CMK (cell line): Measurements from ENCODE around the gene RNF144B.
"Not testable (repeated sequence)": the region's sequence is repeated elsewhere in the genome, so short reads cannot be mapped to it uniquely, and the experiment has no call there.

Experiments
- DNase-seq: peaks from one replicate; pipeline ENCODE4 v3.0.0-alpha.2; 2010; ENCODE audit warnings: low read depth

RNF144B gene

DNA sequence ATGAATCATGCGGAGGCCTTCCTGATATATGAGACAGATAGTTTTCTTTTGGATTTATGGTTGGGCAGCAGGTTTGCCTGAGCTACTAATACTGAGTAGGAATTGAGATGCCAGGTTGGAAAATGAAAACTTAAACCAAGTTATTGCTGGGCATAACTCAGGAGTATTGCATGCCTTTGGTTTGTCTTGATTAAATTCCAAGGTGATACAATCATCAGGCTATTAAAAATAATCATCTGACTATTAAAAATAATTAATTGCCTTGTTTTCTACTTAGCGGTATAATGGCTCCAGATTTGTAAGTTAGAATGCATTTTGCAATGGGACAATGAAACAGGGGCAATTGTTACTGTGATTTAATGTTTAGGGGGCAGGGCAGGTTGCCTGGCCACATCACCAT is 15.5 kb upstream of the RNF144B start:
- no peak for DNase-seq

DNA sequence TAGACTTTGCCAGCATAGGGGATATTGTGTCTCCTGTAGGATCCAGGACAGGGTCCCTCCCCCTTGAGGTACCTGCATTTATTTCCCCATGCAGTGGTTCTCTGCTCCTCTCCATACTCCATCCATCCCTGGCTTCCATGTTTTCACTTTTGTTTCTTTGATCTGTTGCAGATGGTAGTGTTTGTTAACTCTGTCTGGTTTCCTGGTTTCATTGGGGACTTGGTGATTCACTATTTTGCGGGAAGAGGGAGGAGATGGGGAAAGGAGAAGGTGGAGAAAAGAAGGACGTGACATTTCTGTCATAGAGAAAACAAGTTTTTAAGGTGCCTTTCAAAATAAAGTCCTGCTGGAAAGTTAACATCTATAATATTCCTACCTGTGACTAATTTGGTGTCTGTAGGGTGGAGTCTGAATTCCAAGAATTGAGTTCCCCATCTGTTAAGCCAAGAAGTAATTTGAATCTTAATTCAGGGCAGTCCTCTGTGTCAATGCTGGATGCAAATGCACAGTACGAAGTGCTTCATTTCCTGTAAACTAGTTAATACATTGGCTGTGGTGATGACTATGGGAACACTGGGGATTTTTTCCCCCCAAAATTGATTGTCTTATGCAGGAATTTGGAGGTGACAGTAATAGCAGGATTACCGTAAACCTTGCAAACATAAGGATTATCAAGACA is 6.9 kb upstream of the RNF144B start:
- no peak for DNase-seq

GRCh38 chr6:18380851-18381250 is 6.3 kb upstream of the RNF144B start:
- DNase-seq = no peak

- no peak for DNase-seq
These were observed 3.7 kb upstream of the RNF144B start for GRCh38 chr6:18383441-18383840.

DNA sequence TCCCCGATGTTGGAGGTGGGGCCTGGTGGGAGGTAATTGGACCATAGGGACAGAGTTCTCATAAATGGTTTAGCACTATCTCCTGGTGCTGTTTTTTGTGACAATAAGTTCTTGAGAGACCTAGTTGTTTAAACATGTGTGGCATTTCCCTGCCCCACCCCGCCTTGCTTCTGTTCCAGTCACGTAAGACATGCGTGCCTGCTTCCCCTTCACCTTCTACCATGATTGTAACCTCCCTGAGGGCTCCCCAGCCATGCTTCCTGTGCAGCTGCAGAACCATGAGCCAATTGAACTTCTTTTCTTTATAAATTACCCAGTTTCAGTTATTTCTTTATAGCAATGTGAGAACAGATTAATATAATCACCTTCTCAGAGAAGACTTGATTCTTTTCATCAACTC is 2.5 kb upstream of the RNF144B start:
- no peak for DNase-seq

- DNase-seq = no peak
These were observed 713 bp upstream of the RNF144B start for GRCh38 chr6:18386298-18386976.

- peak; percentile 54 for DNase-seq
These were observed 1.1 kb downstream of the RNF144B start for GRCh38 chr6:18388271-18388670.

DNA sequence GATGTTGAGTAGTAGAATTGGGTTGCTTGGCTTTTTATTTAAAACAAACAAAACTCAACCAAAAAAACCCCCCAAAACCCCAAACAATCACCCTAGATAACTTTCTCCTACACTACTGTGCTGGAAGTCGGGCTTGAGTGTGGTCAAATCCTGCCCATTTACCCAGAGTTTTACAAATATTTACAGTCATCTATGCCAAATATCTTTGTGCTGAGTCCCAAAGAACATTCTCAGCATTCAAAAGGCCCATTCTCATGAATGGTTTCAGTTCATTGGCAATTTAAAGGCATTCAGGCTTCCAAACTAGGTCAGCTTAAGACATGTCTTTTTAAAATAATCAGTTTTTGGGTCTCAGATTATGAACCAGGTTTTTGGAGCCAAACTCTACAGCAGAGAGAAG is 1.8 kb downstream of the RNF144B start:
- DNase-seq = no peak

DNA sequence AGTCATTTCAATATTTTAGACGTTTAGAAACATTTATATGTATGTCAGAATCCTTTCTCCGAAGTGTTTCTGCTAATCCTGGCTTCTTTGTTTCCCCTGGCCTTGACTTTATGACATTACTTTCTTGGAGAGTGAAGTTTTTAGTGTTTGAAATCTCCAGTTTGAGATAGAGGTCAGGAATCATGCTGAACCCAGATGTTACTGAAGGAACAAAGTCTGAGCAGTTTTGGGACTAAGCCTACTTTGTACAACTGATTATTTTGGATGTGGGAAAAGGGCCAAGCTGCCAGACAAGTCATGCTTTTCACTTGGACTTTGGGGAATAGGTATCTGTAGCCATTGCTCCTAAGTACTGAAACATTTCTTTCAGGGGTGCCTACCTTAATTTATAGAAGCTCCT is 2.3 kb downstream of the RNF144B start:
- no peak for DNase-seq

DNA sequence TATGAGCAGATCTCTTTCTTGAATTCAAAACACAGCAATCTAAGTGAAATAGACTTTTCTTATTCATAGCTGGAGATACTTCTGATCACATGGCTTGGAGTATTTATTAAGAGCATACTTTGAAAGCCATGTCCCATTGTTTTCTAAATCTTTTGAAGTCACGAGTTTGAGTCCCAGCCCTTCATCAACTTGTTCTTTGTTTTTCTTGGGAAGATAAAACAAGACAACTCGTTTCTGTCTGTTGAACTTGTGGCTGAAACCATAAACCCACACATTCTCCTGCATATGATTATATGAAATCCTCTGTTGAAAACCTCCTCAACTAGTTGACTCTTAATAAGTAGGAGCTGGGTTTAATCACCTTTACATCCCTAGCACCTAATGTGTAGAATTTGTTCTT is 3.3 kb downstream of the RNF144B start:
- no peak for DNase-seq

- DNase-seq = no peak
These were observed 3.9 kb downstream of the RNF144B start for GRCh38 chr6:18391023-18391422.

- DNase-seq = no peak
These were observed 5.3 kb downstream of the RNF144B start for GRCh38 chr6:18392346-18392877.

- no peak for DNase-seq
These were observed 6.5 kb downstream of the RNF144B start for GRCh38 chr6:18393698-18394097.

- no peak for DNase-seq
These were observed 8.2 kb downstream of the RNF144B start for GRCh38 chr6:18395177-18395855.

DNA sequence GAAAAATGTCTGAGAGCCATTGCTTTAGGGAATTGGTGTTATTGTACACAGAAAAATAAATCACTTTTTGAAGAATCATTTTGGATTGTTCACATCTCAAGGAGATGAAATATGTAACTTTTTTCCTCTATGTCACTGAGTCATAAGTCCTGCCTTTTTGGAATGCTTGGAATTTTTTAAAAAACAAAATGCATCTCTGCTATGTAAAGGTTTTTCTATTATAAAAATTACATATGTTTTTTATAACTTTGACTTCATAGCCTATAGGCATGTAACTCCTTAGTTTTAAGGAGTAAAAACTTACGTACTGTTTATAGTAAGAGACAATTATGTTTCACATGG is 8.7 kb downstream of the RNF144B start:
- no peak for DNase-seq

- no peak for DNase-seq
These were observed 10.6 kb downstream of the RNF144B start for GRCh38 chr6:18397701-18398100.

GRCh38 chr6:18398225-18398624 is 11.1 kb downstream of the RNF144B start:
- not testable (repeated sequence) for DNase-seq

DNA sequence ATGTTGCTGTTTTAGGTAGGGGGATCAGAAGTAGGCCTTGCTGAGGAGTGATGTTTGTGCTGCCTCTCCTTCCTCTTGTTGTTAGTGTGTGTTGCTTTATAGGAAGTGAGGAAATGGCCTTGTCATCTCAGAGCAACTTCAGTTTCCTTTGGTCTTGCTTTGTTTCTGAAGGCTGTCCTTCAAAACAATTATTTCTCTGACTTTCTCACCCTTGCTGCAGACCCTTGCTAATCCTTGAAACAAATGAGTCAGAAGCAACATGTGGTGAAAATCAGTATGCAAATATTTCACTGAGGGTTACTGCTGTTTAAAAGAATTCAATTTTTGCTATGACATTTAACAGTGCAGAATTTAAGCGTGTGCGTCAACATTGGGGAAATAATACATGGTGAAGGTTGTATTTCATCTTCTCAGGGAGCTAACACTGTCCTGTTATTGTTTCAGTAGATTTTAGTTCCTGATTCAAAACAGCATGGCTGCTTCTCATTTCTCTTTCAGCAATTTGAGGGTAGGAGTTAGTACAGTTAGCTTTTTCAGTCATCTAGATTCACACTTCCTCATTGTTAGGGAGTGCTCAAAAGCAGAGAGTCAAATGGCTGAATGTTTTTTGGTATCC is 13.8 kb downstream of the RNF144B start:
- no peak for DNase-seq

- DNase-seq = not testable (repeated sequence)
These were observed 17.8 kb downstream of the RNF144B start for GRCh38 chr6:18404965-18405364.

- DNase-seq = no peak
These were observed 18.5 kb downstream of the RNF144B start for GRCh38 chr6:18405477-18406293.

GRCh38 chr6:18406955-18407749 is 20.0 kb downstream of the RNF144B start:
- DNase-seq = peak; percentile 88
